Measurements from ENCODE around the gene CCL5. TPM values are rescaled to one million over a fixed set of nuclear protein-coding genes. Genes with fewer than 3 reads are reported as not detected.

The CCL5 gene
- total and polyA plus RNA-seq, 2 experiments from 2014 or later = not detected

DNA sequence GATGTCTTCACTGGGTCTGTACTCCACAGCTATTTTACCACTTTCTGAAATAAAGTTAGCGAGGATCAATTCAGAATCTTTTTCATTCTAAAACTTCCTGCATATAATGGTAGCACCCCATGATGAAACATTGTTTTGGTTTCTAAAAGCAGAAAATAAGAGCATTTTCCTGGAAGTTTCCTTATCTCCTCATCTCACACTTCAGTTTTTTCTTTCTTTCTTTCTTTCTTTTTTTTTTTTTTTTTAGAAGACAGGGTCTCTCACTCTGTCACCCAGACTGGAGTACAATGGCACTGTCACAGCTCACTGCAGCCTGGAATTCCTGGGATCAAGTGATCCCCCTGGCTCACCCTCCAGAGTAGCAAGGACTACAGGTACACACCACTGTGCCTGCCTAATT lies 40.1 kb upstream of the CCL5 start:
- H3K4me1 ChIP-seq (ENCODE audit: insufficient read depth) = no peaks in the 10 kb centered on the region
- no peak overlapping the region for H3K27ac ChIP-seq (ENCODE audit: low read depth)
- H3K36me3 ChIP-seq (ENCODE audit: insufficient read depth) = no peaks in the 10 kb centered on the region
- no peak for ATAC-seq
- H3K79me2 ChIP-seq (replicated peaks; ENCODE audit: insufficient read depth) = no peaks in the 10 kb centered on the region
- no peak for TF ChIP-seq ZNF331 (CRISPR knock-in tag; IDR thresholded peaks at IDR 0.05; ENCODE audit: low read depth)
- Mint-ChIP-seq H3K9me3 (peaks cover 19% of the 10 kb centered on the region), H3K27me3 (ENCODE audit: insufficient read depth, low read depth, poor library complexity) (no peaks in the 10 kb centered on the region), H3K36me3 (ENCODE audit: low read depth) (peaks cover 34% of the 10 kb centered on the region), H3K4me1 (peaks cover 3% of the 10 kb centered on the region; the same call in 1 of the 3 replicates), H3K4me3 (no peak overlapping the region), H3K27ac (no peak overlapping the region)
- no peak overlapping the region for H3K4me3 ChIP-seq
- no peaks in the 10 kb centered on the region for H3K27me3 ChIP-seq (ENCODE audit: insufficient read depth)
- no peak overlapping the region for H3K4me2 ChIP-seq
- H2AFZ ChIP-seq = no peak overlapping the region
- H4K20me1 ChIP-seq (replicated peaks; ENCODE audit: insufficient read depth) = no peaks in the 10 kb centered on the region; the same call in 1 of the 2 replicates
- no peaks in the 10 kb centered on the region for H3F3A ChIP-seq (replicated peaks; ENCODE audit: low read depth)
- H3K9me2 ChIP-seq (ENCODE audit: insufficient read depth) = 0 out of 2 replicates have a peak, but pooled peaks cover 3% of the 10 kb centered on the region
- no peak for DNase-seq (ENCODE audit: low spot score)

DNA sequence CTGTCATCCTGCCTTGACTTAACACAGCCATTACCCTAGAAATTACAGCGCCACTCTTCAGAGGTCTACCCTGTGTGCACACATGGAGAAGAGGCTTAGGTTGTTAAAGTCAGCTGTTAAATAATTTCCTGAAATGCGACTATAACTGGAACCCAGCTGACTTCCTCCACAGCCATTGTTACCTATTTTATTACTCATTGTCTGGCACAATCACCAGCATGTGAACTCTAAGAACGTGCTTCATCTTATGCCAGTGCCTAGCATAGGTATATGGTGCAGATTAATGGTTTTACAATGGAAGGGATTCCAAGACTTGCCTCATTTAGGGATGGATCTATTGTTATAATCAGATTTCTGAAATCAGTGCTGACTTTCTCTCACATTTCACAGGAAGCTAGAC lies 38.5 kb upstream of the CCL5 start:
- Histone ChIP-seq H3K79me2 (replicated peaks; ENCODE audit: insufficient read depth) (no peaks in the 10 kb centered on the region), H4K20me1 (replicated peaks; ENCODE audit: insufficient read depth) (no peaks in the 10 kb centered on the region; the same call in 1 of the 2 replicates), H3F3A (replicated peaks; ENCODE audit: low read depth) (no peaks in the 10 kb centered on the region), H3K9me2 (ENCODE audit: insufficient read depth) (0 out of 2 replicates have a peak, but pooled peaks cover 3% of the 10 kb centered on the region), H3K4me2 (no peak overlapping the region), H2AFZ (no peak overlapping the region), H3K4me1 (ENCODE audit: insufficient read depth) (no peaks in the 10 kb centered on the region), H3K27me3 (ENCODE audit: insufficient read depth) (no peaks in the 10 kb centered on the region), H3K27ac (ENCODE audit: low read depth) (no peak overlapping the region), H3K36me3 (ENCODE audit: insufficient read depth) (no peaks in the 10 kb centered on the region), H3K4me3 (no peak overlapping the region)
- H3K4me1 Mint-ChIP-seq = peaks cover 3% of the 10 kb centered on the region; the same call in 1 of the 3 replicates
- H3K27me3 Mint-ChIP-seq (ENCODE audit: insufficient read depth, low read depth, poor library complexity) = no peaks in the 10 kb centered on the region
- ATAC-seq (no peak), DNase-seq (ENCODE audit: low spot score) (no peak)
- peaks cover 35% of the 10 kb centered on the region for H3K36me3 Mint-ChIP-seq (ENCODE audit: low read depth)
- TF ChIP-seq ZNF114 (CRISPR knock-in tag; IDR thresholded peaks at IDR 0.05) (no peak), ETS1 (IDR thresholded peaks at IDR 0.05) (no peak), ZNF331 (CRISPR knock-in tag; IDR thresholded peaks at IDR 0.05; ENCODE audit: low read depth) (no peak)
- TF ChIP-seq, protein P1, sequence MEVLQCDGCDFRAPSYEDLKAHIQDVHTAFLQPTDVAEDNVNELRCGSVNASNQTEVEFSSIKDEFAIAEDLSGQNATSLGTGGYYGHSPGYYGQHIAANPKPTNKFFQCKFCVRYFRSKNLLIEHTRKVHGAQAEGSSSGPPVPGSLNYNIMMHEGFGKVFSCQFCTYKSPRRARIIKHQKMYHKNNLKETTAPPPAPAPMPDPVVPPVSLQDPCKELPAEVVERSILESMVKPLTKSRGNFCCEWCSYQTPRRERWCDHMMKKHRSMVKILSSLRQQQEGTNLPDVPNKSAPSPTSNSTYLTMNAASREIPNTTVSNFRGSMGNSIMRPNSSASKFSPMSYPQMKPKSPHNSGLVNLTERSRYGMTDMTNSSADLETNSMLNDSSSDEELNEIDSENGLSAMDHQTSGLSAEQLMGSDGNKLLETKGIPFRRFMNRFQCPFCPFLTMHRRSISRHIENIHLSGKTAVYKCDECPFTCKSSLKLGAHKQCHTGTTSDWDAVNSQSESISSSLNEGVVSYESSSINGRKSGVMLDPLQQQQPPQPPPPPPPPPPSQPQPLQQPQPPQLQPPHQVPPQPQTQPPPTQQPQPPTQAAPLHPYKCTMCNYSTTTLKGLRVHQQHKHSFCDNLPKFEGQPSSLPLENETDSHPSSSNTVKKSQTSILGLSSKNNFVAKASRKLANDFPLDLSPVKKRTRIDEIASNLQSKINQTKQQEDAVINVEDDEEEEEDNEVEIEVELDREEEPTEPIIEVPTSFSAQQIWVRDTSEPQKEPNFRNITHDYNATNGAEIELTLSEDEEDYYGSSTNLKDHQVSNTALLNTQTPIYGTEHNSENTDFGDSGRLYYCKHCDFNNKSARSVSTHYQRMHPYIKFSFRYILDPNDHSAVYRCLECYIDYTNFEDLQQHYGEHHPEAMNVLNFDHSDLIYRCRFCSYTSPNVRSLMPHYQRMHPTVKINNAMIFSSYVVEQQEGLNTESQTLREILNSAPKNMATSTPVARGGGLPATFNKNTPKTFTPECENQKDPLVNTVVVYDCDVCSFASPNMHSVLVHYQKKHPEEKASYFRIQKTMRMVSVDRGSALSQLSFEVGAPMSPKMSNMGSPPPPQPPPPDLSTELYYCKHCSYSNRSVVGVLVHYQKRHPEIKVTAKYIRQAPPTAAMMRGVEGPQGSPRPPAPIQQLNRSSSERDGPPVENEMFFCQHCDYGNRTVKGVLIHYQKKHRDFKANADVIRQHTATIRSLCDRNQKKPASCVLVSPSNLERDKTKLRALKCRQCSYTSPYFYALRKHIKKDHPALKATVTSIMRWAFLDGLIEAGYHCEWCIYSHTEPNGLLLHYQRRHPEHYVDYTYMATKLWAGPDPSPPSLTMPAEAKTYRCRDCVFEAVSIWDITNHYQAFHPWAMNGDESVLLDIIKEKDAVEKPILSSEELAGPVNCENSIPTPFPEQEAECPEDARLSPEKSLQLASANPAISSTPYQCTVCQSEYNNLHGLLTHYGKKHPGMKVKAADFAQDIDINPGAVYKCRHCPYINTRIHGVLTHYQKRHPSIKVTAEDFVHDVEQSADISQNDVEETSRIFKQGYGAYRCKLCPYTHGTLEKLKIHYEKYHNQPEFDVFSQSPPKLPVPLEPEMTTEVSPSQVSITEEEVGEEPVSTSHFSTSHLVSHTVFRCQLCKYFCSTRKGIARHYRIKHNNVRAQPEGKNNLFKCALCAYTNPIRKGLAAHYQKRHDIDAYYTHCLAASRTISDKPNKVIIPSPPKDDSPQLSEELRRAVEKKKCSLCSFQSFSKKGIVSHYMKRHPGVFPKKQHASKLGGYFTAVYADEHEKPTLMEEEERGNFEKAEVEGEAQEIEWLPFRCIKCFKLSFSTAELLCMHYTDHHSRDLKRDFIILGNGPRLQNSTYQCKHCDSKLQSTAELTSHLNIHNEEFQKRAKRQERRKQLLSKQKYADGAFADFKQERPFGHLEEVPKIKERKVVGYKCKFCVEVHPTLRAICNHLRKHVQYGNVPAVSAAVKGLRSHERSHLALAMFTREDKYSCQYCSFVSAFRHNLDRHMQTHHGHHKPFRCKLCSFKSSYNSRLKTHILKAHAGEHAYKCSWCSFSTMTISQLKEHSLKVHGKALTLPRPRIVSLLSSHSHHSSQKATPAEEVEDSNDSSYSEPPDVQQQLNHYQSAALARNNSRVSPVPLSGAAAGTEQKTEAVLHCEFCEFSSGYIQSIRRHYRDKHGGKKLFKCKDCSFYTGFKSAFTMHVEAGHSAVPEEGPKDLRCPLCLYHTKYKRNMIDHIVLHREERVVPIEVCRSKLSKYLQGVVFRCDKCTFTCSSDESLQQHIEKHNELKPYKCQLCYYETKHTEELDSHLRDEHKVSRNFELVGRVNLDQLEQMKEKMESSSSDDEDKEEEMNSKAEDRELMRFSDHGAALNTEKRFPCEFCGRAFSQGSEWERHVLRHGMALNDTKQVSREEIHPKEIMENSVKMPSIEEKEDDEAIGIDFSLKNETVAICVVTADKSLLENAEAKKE (CRISPR knock-in tag; IDR thresholded peaks at IDR 0.05) = no peak
- H3K9me3 Mint-ChIP-seq = peaks cover 35% of the 10 kb centered on the region
- no peak overlapping the region for H3K4me3 Mint-ChIP-seq
- no peak overlapping the region for H3K27ac Mint-ChIP-seq

Data from GM23338 (cell line).